ENCODE data around the gene FOXO3. TPM values are rescaled to one million over a fixed set of nuclear protein-coding genes. Genes with fewer than 3 reads are reported as not detected.

The FOXO3 gene
- total RNA-seq, 2 donors from 2014 or later = 16.4 to 20.3 TPM

- no peak overlapping the region for H3K27ac Mint-ChIP-seq
- no peaks in the 10 kb centered on the region for H3K4me1 Mint-ChIP-seq
- H3K27me3 Mint-ChIP-seq (ENCODE audit: insufficient read depth) = peaks cover 16% of the 10 kb centered on the region
- Histone ChIP-seq H3K4me3 (ENCODE audit: low read length) (no peak overlapping the region), H3K4me1 (ENCODE audit: control insufficient read depth, insufficient read depth, low read length) (no peaks in the 10 kb centered on the region), H3K27me3 (ENCODE audit: control insufficient read depth, insufficient read depth, low read length, poor library complexity, severe bottlenecking) (no peaks in the 10 kb centered on the region), H3K9me3 (ENCODE audit: control insufficient read depth, low read length) (no peaks in the 10 kb centered on the region), H3K9ac (ENCODE audit: extremely low read depth, low read length, poor library complexity, severe bottlenecking) (no peak overlapping the region), H3K27ac (ENCODE audit: low read depth, low read length) (no peak overlapping the region), H3K36me3 (ENCODE audit: control insufficient read depth, insufficient read depth, low read length) (no peaks in the 10 kb centered on the region)
- TF ChIP-seq, protein P1, sequence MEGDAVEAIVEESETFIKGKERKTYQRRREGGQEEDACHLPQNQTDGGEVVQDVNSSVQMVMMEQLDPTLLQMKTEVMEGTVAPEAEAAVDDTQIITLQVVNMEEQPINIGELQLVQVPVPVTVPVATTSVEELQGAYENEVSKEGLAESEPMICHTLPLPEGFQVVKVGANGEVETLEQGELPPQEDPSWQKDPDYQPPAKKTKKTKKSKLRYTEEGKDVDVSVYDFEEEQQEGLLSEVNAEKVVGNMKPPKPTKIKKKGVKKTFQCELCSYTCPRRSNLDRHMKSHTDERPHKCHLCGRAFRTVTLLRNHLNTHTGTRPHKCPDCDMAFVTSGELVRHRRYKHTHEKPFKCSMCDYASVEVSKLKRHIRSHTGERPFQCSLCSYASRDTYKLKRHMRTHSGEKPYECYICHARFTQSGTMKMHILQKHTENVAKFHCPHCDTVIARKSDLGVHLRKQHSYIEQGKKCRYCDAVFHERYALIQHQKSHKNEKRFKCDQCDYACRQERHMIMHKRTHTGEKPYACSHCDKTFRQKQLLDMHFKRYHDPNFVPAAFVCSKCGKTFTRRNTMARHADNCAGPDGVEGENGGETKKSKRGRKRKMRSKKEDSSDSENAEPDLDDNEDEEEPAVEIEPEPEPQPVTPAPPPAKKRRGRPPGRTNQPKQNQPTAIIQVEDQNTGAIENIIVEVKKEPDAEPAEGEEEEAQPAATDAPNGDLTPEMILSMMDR (conservative IDR thresholded peaks at IDR 0.05) = no peak
- no peaks in the 10 kb centered on the region for H3K9me3 Mint-ChIP-seq
- no peak for DNase-seq
- no peaks in the 10 kb centered on the region for H3K36me3 Mint-ChIP-seq (ENCODE audit: low read depth)
- WGBS, 2 experiments (ENCODE audit: insufficient coverage in 1 of 2, insufficient read length in 1 of 2) = 86 to 92% methylated on average over 6 to 7 of the region's 7 CpGs
- H3K4me3 Mint-ChIP-seq = no peak overlapping the region
Measured at GRCh38 chr6:108543175-108543940, 17.4 kb upstream of the FOXO3 start.

GRCh38 chr6:108544606-108545005 lies 16.1 kb upstream of the FOXO3 start:
- 74 to 100% methylated on average over 1 to 3 of the region's 3 CpGs for WGBS, 2 experiments (ENCODE audit: insufficient coverage in 1 of 2, insufficient read length in 1 of 2)
- no peak overlapping the region for H3K4me3 Mint-ChIP-seq
- no peaks in the 10 kb centered on the region for H3K4me1 Mint-ChIP-seq
- no peak overlapping the region for H3K27ac Mint-ChIP-seq
- no peaks in the 10 kb centered on the region for H3K4me1 ChIP-seq (ENCODE audit: control insufficient read depth, insufficient read depth, low read length)
- TF ChIP-seq, protein P1 (conservative IDR thresholded peaks at IDR 0.05) = no peak
- H3K36me3 ChIP-seq (ENCODE audit: control insufficient read depth, insufficient read depth, low read length) = no peaks in the 10 kb centered on the region
- no peaks in the 10 kb centered on the region for H3K36me3 Mint-ChIP-seq (ENCODE audit: low read depth)
- H3K27me3 ChIP-seq (ENCODE audit: control insufficient read depth, insufficient read depth, low read length, poor library complexity, severe bottlenecking) = no peaks in the 10 kb centered on the region
- DNase-seq = no peak
- H3K4me3 ChIP-seq (ENCODE audit: low read length) = no peak overlapping the region
- peaks cover 16% of the 10 kb centered on the region for H3K27me3 Mint-ChIP-seq (ENCODE audit: insufficient read depth)
- no peaks in the 10 kb centered on the region for H3K9me3 ChIP-seq (ENCODE audit: control insufficient read depth, low read length)
- H3K27ac ChIP-seq (ENCODE audit: low read depth, low read length) = no peak overlapping the region
- H3K9me3 Mint-ChIP-seq = no peaks in the 10 kb centered on the region
- H3K9ac ChIP-seq (ENCODE audit: extremely low read depth, low read length, poor library complexity, severe bottlenecking) = no peak overlapping the region

- Histone ChIP-seq H3K27ac (ENCODE audit: low read depth, low read length) (no peak overlapping the region), H3K27me3 (ENCODE audit: control insufficient read depth, insufficient read depth, low read length, poor library complexity, severe bottlenecking) (no peaks in the 10 kb centered on the region), H3K36me3 (ENCODE audit: control insufficient read depth, insufficient read depth, low read length) (no peaks in the 10 kb centered on the region), H3K9ac (ENCODE audit: extremely low read depth, low read length, poor library complexity, severe bottlenecking) (no peak overlapping the region), H3K4me3 (ENCODE audit: low read length) (no peak overlapping the region), H3K9me3 (ENCODE audit: control insufficient read depth, low read length) (no peaks in the 10 kb centered on the region), H3K4me1 (ENCODE audit: control insufficient read depth, insufficient read depth, low read length) (no peaks in the 10 kb centered on the region)
- Mint-ChIP-seq H3K36me3 (ENCODE audit: low read depth) (no peaks in the 10 kb centered on the region), H3K9me3 (no peaks in the 10 kb centered on the region), H3K4me1 (no peaks in the 10 kb centered on the region), H3K27ac (no peak overlapping the region), H3K4me3 (no peak overlapping the region), H3K27me3 (ENCODE audit: insufficient read depth) (peaks cover 20% of the 10 kb centered on the region)
- WGBS, 2 experiments (ENCODE audit: insufficient coverage in 1 of 2, insufficient read length in 1 of 2) = 90 to 93% methylated on average over 2 to 6 of the region's 6 CpGs
- TF ChIP-seq, protein P1 (conservative IDR thresholded peaks at IDR 0.05) = no peak
- DNase-seq = no peak
Measured at GRCh38 chr6:108546079-108547049, 14.4 kb upstream of the FOXO3 start.
